Activated naive CD8-positive, alpha-beta T cell treated with anti-CD3 and anti-CD28 coated beads for 36 hours (primary cell): ENCODE results near the gene ADA. TPM values are rescaled to one million over a fixed set of nuclear protein-coding genes. Genes with fewer than 3 reads are reported as not detected.

Source experiments
- DNase-seq: peaks from one replicate; pipeline ENCODE4 v3.0.0; 2021
- H3K27ac Mint-ChIP-seq: one replicate; pipeline ENCODE4 v1.8.0; 2022; ENCODE audit warnings: mild to moderate bottlenecking, moderate library complexity, mixed read lengths
- H3K27me3 Mint-ChIP-seq: one replicate; pipeline ENCODE4 v1.8.0; 2022; ENCODE audit warnings: mild to moderate bottlenecking, mixed read lengths
- H3K36me3 Mint-ChIP-seq: one replicate; pipeline ENCODE4 v1.8.0; 2021; ENCODE audit warnings: mild to moderate bottlenecking, mixed read lengths
- H3K4me1 Mint-ChIP-seq: one replicate; pipeline ENCODE4 v1.8.0; 2021; ENCODE audit warnings: mixed read lengths
- H3K4me3 Mint-ChIP-seq: one replicate; pipeline ENCODE4 v1.8.0; 2022; ENCODE audit warnings: mild to moderate bottlenecking, moderate library complexity, mixed read lengths
- H3K9me3 Mint-ChIP-seq: one replicate; pipeline ENCODE4 v1.8.0; 2022; ENCODE audit warnings: mixed read lengths
- total RNA-seq, 2 experiments: library from RNA; stranded (reverse); gene quantifications; one replicate each; pipeline ENCODE4 v1.2.3, GENCODE V29; 2021

The ADA gene
- total RNA-seq, 2 experiments from 2014 or later = 25.6 to 27.0 TPM

DNA sequence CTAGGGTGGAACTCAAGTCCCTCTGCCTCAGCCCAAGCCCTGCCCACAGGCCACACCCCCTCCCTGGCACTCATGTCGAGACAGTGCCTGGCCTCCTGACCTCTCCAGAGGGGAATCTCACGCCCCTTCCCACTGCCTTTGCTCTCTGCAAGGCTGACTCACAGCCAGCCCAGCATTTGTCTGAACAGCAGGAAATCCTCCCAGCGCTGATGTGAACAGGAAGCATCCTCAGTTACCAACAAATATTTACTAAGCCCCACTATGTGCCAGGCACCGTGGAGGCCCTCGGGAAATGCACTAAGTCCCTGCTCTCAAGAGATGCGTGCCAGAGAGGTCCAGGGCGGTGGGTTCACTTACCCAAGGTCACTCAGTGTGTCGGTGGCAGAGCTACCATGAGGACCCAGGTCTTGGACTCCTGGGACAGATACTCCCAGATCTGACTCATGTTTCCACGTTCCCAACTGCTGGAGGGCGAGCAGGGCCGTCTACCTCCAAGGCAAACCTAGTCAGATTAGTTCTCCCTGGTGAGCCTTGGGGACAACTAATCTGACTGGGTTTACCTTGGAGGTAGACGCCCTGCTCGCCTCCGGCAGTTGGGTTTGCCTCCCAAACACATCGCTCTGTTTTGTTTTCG lies 7.8 kb downstream of the ADA start:
- Mint-ChIP-seq H3K27me3 (no peaks in the 10 kb centered on the region), H3K4me1 (peaks cover 68% of the 10 kb centered on the region), H3K9me3 (peaks cover 1% of the 10 kb centered on the region), H3K4me3 (peak overlapping the region; percentile 18), H3K36me3 (peaks cover 14% of the 10 kb centered on the region), H3K27ac (peak overlapping the region; percentile 82)
- DNase-seq = peak; percentile 27

DNA sequence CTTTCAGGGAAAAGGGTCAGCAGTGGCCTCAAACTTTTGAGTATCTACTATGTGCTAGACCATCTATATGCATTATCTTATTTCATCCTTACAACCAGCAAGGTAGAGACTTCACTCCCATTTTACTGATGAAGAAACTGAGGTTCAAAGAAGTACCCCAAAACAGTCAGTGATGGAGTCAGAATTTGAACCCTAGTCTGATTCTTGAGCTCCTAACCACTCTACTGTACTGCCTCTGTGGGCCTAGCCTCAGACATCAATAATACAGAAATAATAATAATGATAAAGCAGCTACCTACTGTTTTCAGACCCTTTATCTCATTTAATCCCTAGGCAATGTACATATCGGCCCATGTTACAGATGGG lies 8.4 kb downstream of the ADA start:
- Mint-ChIP-seq H3K36me3 (peaks cover 14% of the 10 kb centered on the region), H3K27me3 (no peaks in the 10 kb centered on the region), H3K27ac (peak overlapping the region; percentile 76), H3K4me3 (no peak overlapping the region), H3K9me3 (peaks cover 1% of the 10 kb centered on the region), H3K4me1 (peaks cover 62% of the 10 kb centered on the region)
- no peak for DNase-seq

GRCh38 chr20:44642203-44643153 lies 9.0 kb downstream of the ADA start:
- Mint-ChIP-seq H3K4me3 (peak overlapping the region; percentile 40), H3K27me3 (no peaks in the 10 kb centered on the region), H3K9me3 (peaks cover 1% of the 10 kb centered on the region), H3K36me3 (peaks cover 14% of the 10 kb centered on the region), H3K27ac (peak overlapping the region; percentile 73), H3K4me1 (peaks cover 58% of the 10 kb centered on the region)
- peak; percentile 12 for DNase-seq

GRCh38 chr20:44641325-44641724 lies 10.2 kb downstream of the ADA start:
- Mint-ChIP-seq H3K4me3 (no peak overlapping the region), H3K27ac (peak overlapping the region; percentile 55), H3K4me1 (peaks cover 46% of the 10 kb centered on the region), H3K9me3 (peaks cover 1% of the 10 kb centered on the region), H3K36me3 (peaks cover 18% of the 10 kb centered on the region), H3K27me3 (no peaks in the 10 kb centered on the region)
- DNase-seq = no peak

- DNase-seq = no peak
- Mint-ChIP-seq H3K4me3 (no peak overlapping the region), H3K4me1 (peaks cover 38% of the 10 kb centered on the region), H3K36me3 (peaks cover 18% of the 10 kb centered on the region), H3K27ac (peak overlapping the region; percentile 46), H3K9me3 (peaks cover 1% of the 10 kb centered on the region), H3K27me3 (no peaks in the 10 kb centered on the region)
Observed at GRCh38 chr20:44640522-44640921, 11.0 kb downstream of the ADA start.

- Mint-ChIP-seq H3K27me3 (no peaks in the 10 kb centered on the region), H3K9me3 (peaks cover 1% of the 10 kb centered on the region), H3K36me3 (peaks cover 18% of the 10 kb centered on the region), H3K27ac (no peak overlapping the region), H3K4me3 (no peak overlapping the region), H3K4me1 (peaks cover 23% of the 10 kb centered on the region)
- no peak for DNase-seq
Observed at GRCh38 chr20:44637522-44638372, 13.8 kb downstream of the ADA start.

- Mint-ChIP-seq H3K9me3 (peaks cover 1% of the 10 kb centered on the region), H3K27me3 (no peaks in the 10 kb centered on the region), H3K4me1 (peaks cover 16% of the 10 kb centered on the region), H3K4me3 (no peak overlapping the region), H3K27ac (no peak overlapping the region), H3K36me3 (peaks cover 18% of the 10 kb centered on the region)
- no peak for DNase-seq
Observed at GRCh38 chr20:44637042-44637441, 14.5 kb downstream of the ADA start.

DNA sequence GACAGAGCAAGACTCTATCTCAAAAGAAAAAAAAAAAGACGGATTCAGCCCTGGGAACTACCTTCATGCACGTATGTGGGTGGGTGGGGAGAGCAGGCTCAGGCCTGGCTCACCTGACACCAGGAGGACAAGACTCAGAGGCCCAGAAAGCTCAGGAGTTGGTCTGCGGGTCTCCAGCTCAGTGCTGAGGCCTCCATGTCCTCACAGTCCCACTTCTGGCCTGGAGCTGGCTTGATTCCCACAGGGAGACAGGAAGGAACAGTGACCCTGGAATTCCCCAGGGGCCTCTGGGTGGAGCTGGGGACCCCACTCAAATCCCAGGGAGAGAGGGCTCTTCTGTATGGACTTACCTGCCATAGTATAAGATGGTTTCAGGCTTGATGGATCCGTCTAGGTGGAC lies 15.6 kb downstream of the ADA start:
- no peak overlapping the region for H3K27ac Mint-ChIP-seq
- H3K9me3 Mint-ChIP-seq = no peaks in the 10 kb centered on the region
- H3K36me3 Mint-ChIP-seq = peaks cover 14% of the 10 kb centered on the region
- no peak for DNase-seq
- H3K27me3 Mint-ChIP-seq = no peaks in the 10 kb centered on the region
- peaks cover 10% of the 10 kb centered on the region for H3K4me1 Mint-ChIP-seq
- H3K4me3 Mint-ChIP-seq = no peak overlapping the region

- Mint-ChIP-seq H3K36me3 (peaks cover 8% of the 10 kb centered on the region), H3K4me3 (no peak overlapping the region), H3K27ac (no peak overlapping the region), H3K27me3 (no peaks in the 10 kb centered on the region), H3K4me1 (peaks cover 10% of the 10 kb centered on the region), H3K9me3 (no peaks in the 10 kb centered on the region)
- no peak for DNase-seq
Observed at GRCh38 chr20:44633872-44634600, 17.5 kb downstream of the ADA start.

DNA sequence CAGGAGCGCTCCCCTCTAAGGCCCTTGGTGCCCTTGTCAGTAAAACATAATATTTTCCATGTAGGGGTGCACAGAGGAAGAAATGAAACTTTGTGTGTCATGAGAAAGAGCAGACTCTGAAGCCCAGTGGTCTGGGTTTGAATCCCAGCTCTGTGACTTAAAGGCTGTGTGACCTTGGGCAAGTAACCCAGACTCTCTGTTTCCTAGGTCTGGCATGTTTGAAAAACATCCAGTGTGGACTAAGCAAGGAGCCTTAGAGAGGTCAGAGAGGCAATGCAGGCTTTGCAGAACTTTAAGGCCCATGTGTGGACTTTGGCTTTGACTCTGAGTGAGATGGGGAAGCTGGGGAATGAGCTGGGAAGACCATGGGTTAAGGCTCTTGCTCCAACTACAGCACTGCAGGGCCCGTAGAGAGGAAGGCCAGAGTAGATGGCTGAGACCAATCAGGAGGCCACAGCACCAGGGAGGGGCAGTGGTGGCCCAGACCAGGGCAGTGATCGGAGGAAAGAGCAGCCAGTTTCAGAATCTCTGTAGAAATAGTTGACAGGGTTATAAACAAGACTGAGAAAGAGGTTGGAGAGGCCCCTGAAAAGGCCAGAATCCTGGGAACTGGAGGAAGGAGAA lies 18.2 kb downstream of the ADA start:
- peaks cover 4% of the 10 kb centered on the region for H3K36me3 Mint-ChIP-seq
- H3K4me1 Mint-ChIP-seq = peaks cover 10% of the 10 kb centered on the region
- H3K27me3 Mint-ChIP-seq = no peaks in the 10 kb centered on the region
- H3K4me3 Mint-ChIP-seq = no peak overlapping the region
- no peak overlapping the region for H3K27ac Mint-ChIP-seq
- no peak for DNase-seq
- H3K9me3 Mint-ChIP-seq = no peaks in the 10 kb centered on the region

- Mint-ChIP-seq H3K9me3 (no peaks in the 10 kb centered on the region), H3K36me3 (peaks cover 7% of the 10 kb centered on the region), H3K4me1 (peaks cover 15% of the 10 kb centered on the region), H3K4me3 (no peak overlapping the region), H3K27ac (no peak overlapping the region), H3K27me3 (no peaks in the 10 kb centered on the region)
- DNase-seq = no peak
Observed at GRCh38 chr20:44632103-44632752, 19.3 kb downstream of the ADA start.

GRCh38 chr20:44630297-44630696 lies 21.2 kb downstream of the ADA start:
- no peak for DNase-seq
- peaks cover 17% of the 10 kb centered on the region for H3K4me1 Mint-ChIP-seq
- H3K9me3 Mint-ChIP-seq = no peaks in the 10 kb centered on the region
- H3K36me3 Mint-ChIP-seq = peaks cover 4% of the 10 kb centered on the region
- no peak overlapping the region for H3K4me3 Mint-ChIP-seq
- H3K27me3 Mint-ChIP-seq = no peaks in the 10 kb centered on the region
- no peak overlapping the region for H3K27ac Mint-ChIP-seq

DNA sequence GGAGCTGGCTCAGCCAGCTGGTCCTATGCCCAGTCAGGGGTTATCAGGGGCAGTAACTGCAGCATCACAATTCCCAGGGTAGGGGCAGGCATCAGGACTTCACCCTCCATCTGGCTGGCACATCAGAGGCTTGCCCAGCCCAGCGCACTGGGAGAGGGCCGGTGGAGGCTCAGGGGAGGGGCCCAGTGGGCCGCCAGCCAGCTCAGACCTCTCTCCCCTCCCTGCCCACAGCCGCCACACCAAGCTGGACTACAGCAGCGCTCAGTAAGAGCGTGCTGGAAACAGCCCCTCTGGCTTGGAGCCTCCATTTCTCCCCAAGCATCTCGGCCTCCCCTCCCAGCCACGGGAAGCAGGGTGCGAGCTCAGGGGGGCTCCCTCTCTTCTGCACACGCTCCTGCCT lies 22.0 kb downstream of the ADA start:
- no peak for DNase-seq
- peaks cover 4% of the 10 kb centered on the region for H3K36me3 Mint-ChIP-seq
- H3K4me1 Mint-ChIP-seq = peaks cover 17% of the 10 kb centered on the region
- H3K27me3 Mint-ChIP-seq = no peaks in the 10 kb centered on the region
- H3K27ac Mint-ChIP-seq = no peak overlapping the region
- no peak overlapping the region for H3K4me3 Mint-ChIP-seq
- no peaks in the 10 kb centered on the region for H3K9me3 Mint-ChIP-seq

- Mint-ChIP-seq H3K27ac (no peak overlapping the region), H3K4me1 (peaks cover 17% of the 10 kb centered on the region), H3K9me3 (no peaks in the 10 kb centered on the region), H3K36me3 (peaks cover 4% of the 10 kb centered on the region), H3K27me3 (no peaks in the 10 kb centered on the region), H3K4me3 (no peak overlapping the region)
- no peak for DNase-seq
Observed at GRCh38 chr20:44629017-44629385, 22.5 kb downstream of the ADA start.
